ENCODE data around the gene SENP6. TPM values are rescaled to one million over a fixed set of nuclear protein-coding genes. Genes with fewer than 3 reads are reported as not detected.
"Not testable (repeated sequence)": the region's sequence is repeated elsewhere in the genome, so short reads cannot be mapped to it uniquely, and the experiment has no call there.

Gene SENP6
- total and polyA plus RNA-seq, 12 donors: 43.0 to 98.5 (median 76.6) TPM

GRCh38 chr6:75626561-75626960, 24.9 kb downstream of the SENP6 start:
- no peak for TF ChIP-seq POLR2A (IDR thresholded peaks at IDR 0.05)
- no peak for TF ChIP-seq CTCF (IDR thresholded peaks at IDR 0.05)
- no peak overlapping the region for H3K4me3 ChIP-seq
- peaks cover 3 to 18% of the 10 kb centered on the region in 2 donors for H3K4me1 ChIP-seq (replicated peaks in 1 of 2)
- H3K27ac ChIP-seq: no peak overlapping the region
- peaks cover 0 to 12% of the 10 kb centered on the region in 2 donors for H3K36me3 ChIP-seq (replicated peaks in 1 of 2)
- DNase-seq: no peak
- no peaks in the 10 kb centered on the region for H3K27me3 ChIP-seq
- intact Hi-C loops (cut with DNase I): no loop called here
- WGBS, 4 donors: 95 to 98% (median 96%) methylated on average over 2 of the region's 2 CpGs
- H3K9me3 ChIP-seq (replicated peaks in 1 of 3): no peaks in the 10 kb centered on the region

GRCh38 chr6:75627708-75628107, 26.0 kb downstream of the SENP6 start:
- Histone ChIP-seq H3K4me1 (replicated peaks in 1 of 2) (peaks cover 0 to 19% of the 10 kb centered on the region in 2 donors), H3K36me3 (replicated peaks in 1 of 2) (peaks cover 0 to 12% of the 10 kb centered on the region in 2 donors)
- H3K9me3 ChIP-seq (replicated peaks in 1 of 3); DNase-seq; intact Hi-C loops (cut with DNase I); H3K27ac ChIP-seq; H3K4me3 ChIP-seq; H3K27me3 ChIP-seq: not testable (repeated sequence)
- WGBS, 4 donors: 90 to 96% (median 95%) methylated on average over 7 to 9 of the region's 9 CpGs

GRCh38 chr6:75631859-75632635, 30.4 kb downstream of the SENP6 start:
- Histone ChIP-seq H3K27me3 (no peaks in the 10 kb centered on the region), H3K4me3 (no peak overlapping the region), H3K27ac (no peak overlapping the region), H3K36me3 (replicated peaks in 1 of 2) (peaks cover 0 to 20% of the 10 kb centered on the region in 2 donors), H3K4me1 (replicated peaks in 1 of 2) (peaks cover 0 to 28% of the 10 kb centered on the region in 2 donors), H3K9me3 (replicated peaks in 1 of 3) (no peaks in the 10 kb centered on the region)
- intact Hi-C loops (cut with DNase I): no loop called here
- TF ChIP-seq POLR2A (IDR thresholded peaks at IDR 0.05) (no peak), CTCF (IDR thresholded peaks at IDR 0.05) (no peak)
- no peak for DNase-seq
- WGBS, 4 donors: 91 to 94% (median 92%) methylated on average over 5 of the region's 5 CpGs

GRCh38 chr6:75633045-75633444, 31.4 kb downstream of the SENP6 start:
- Histone ChIP-seq H3K27ac (no peak overlapping the region), H3K4me3 (no peak overlapping the region), H3K4me1 (replicated peaks in 1 of 2) (peaks cover 0 to 28% of the 10 kb centered on the region in 2 donors), H3K36me3 (replicated peaks in 1 of 2) (peaks cover 0 to 20% of the 10 kb centered on the region in 2 donors), H3K9me3 (replicated peaks in 1 of 3) (no peaks in the 10 kb centered on the region), H3K27me3 (no peaks in the 10 kb centered on the region)
- intact Hi-C loops (cut with DNase I): no loop called here
- 67 to 81% (median 71%) methylated on average over 1 of the region's 1 CpG for WGBS, 4 donors
- no peak for DNase-seq
- no peak for TF ChIP-seq POLR2A (IDR thresholded peaks at IDR 0.05)
- no peak for TF ChIP-seq CTCF (IDR thresholded peaks at IDR 0.05)

- intact Hi-C loops (cut with DNase I): loop anchor here in 1 of 2 donors (5.0 kb wide), 1 partner anchor 105 kb away; the partner anchor contains the start of gene MYO6
- no peak for DNase-seq
- no peak overlapping the region for H3K4me3 ChIP-seq
- H3K36me3 ChIP-seq (replicated peaks in 1 of 2): peaks cover 0 to 4% of the 10 kb centered on the region in 2 donors
- no peaks in the 10 kb centered on the region for H3K27me3 ChIP-seq
- no peak for TF ChIP-seq CTCF (IDR thresholded peaks at IDR 0.05)
- TF ChIP-seq POLR2A (IDR thresholded peaks at IDR 0.05): no peak
- 95 to 98% (median 96%) methylated on average over 5 of the region's 5 CpGs for WGBS, 4 donors
- H3K27ac ChIP-seq: no peak overlapping the region
- H3K4me1 ChIP-seq (replicated peaks in 1 of 2): no peaks in the 10 kb centered on the region
- no peaks in the 10 kb centered on the region for H3K9me3 ChIP-seq (replicated peaks in 1 of 3)
These were observed 40.6 kb downstream of the SENP6 start for GRCh38 chr6:75642311-75642710.
